Astrocyte (in vitro differentiated cells and primary cell): ENCODE measurements around the gene ZNF324B. TPM values are rescaled to one million over a fixed set of nuclear protein-coding genes. Genes with fewer than 3 reads are reported as not detected.

Experiments used
- DNase-seq: peaks from one replicate; pipeline ENCODE4 v3.0.0-alpha.2; 2010; ENCODE audit warnings: low read depth
- FAIRE-seq: peaks from 2 replicates; lab custom pipeline; 2011; peaks lifted over from hg19 to GRCh38; lab: Jason Lieb, UNC
- H2AFZ ChIP-seq: 2 replicates; pipeline ENCODE4 v1.6.0; 2012; ENCODE audit warnings: low read depth, low read length, inconsistent platforms
- H3K27ac ChIP-seq: 2 replicates; pipeline ENCODE4 v1.5.1; 2011; ENCODE audit warnings: low read depth, low read length, inconsistent platforms
- H3K27me3 ChIP-seq: 2 replicates; pipeline ENCODE4 v1.6.0; 2011; ENCODE audit warnings: low read length, inconsistent platforms; ENCODE audit not compliant: insufficient read depth
- H3K36me3 ChIP-seq: 2 replicates; pipeline ENCODE4 v1.5.1; 2011; ENCODE audit warnings: low read length, inconsistent platforms; ENCODE audit not compliant: insufficient read depth
- H3K4me1 ChIP-seq: 2 replicates; pipeline ENCODE4 v1.5.1; 2011; ENCODE audit warnings: low read length, inconsistent platforms; ENCODE audit not compliant: insufficient read depth
- H3K4me2 ChIP-seq: 2 replicates; pipeline ENCODE4 v1.6.0; 2012; ENCODE audit warnings: low read length, inconsistent platforms
- H3K4me3 ChIP-seq: 2 replicates; pipeline ENCODE4 v1.5.1; 2011; ENCODE audit warnings: low read depth, mild to moderate bottlenecking, low read length, inconsistent platforms; ENCODE audit not compliant: insufficient read depth
- H3K79me2 ChIP-seq: 2 replicates; pipeline ENCODE4 v1.6.0; 2012; ENCODE audit warnings: mild to moderate bottlenecking, low read length, inconsistent platforms; ENCODE audit not compliant: insufficient read depth
- H3K9ac ChIP-seq: 2 replicates; pipeline ENCODE4 v1.6.0; 2012; ENCODE audit warnings: mild to moderate bottlenecking, low read length, inconsistent platforms
- H3K9me3 ChIP-seq: 2 replicates; pipeline ENCODE4 v1.5.1; 2012; ENCODE audit warnings: low read depth, mild to moderate bottlenecking, low read length, inconsistent platforms; ENCODE audit not compliant: insufficient read depth
- H4K20me1 ChIP-seq: 2 replicates; pipeline ENCODE4 v1.6.0; 2012; ENCODE audit warnings: low read length, inconsistent platforms; ENCODE audit not compliant: insufficient read depth
- H3K27ac Mint-ChIP-seq: one replicate; pipeline ENCODE4 v1.8.0; 2021; ENCODE audit warnings: mild to moderate bottlenecking, mixed read lengths; ENCODE audit not compliant: unreplicated experiment
- H3K27me3 Mint-ChIP-seq: one replicate; pipeline ENCODE4 v1.8.0; 2021; ENCODE audit warnings: low read depth, mixed read lengths; ENCODE audit not compliant: unreplicated experiment
- H3K36me3 Mint-ChIP-seq: one replicate; pipeline ENCODE4 v1.8.0; 2021; ENCODE audit warnings: low read depth, mixed read lengths; ENCODE audit not compliant: unreplicated experiment
- H3K4me1 Mint-ChIP-seq: one replicate; pipeline ENCODE4 v1.8.0; 2021; ENCODE audit warnings: low read depth, mixed read lengths; ENCODE audit not compliant: unreplicated experiment
- H3K4me3 Mint-ChIP-seq: one replicate; pipeline ENCODE4 v1.8.0; 2021; ENCODE audit warnings: mild to moderate bottlenecking, moderate library complexity, mixed read lengths; ENCODE audit not compliant: unreplicated experiment
- H3K9me3 Mint-ChIP-seq: one replicate; pipeline ENCODE4 v1.8.0; 2021; ENCODE audit warnings: mild to moderate bottlenecking, mixed read lengths; ENCODE audit not compliant: unreplicated experiment
- EZH2 ChIP-seq: IDR thresholded peaks from 2 replicates; pipeline ENCODE4 v1.6.1; 2012; ENCODE audit warnings: mild to moderate bottlenecking, low read length, inconsistent platforms; ENCODE audit not compliant: insufficient read depth
- total RNA-seq: library from RNA; stranded (reverse); gene quantifications from 2 replicates; pipeline ENCODE4 v1.2.1, GENCODE V29; 2021
- TF ChIP-seq, protein P1 (sequence below): IDR thresholded peaks from 2 replicates; pipeline ENCODE4 v1.5.1; 2011; ENCODE audit warnings: low read depth, mild to moderate bottlenecking, inconsistent platforms, low read length, moderate library complexity; ENCODE audit not compliant: insufficient read depth

ZNF324B gene
- total RNA-seq, 1 donor from 2014 or later, result 4.9 TPM

DNA sequence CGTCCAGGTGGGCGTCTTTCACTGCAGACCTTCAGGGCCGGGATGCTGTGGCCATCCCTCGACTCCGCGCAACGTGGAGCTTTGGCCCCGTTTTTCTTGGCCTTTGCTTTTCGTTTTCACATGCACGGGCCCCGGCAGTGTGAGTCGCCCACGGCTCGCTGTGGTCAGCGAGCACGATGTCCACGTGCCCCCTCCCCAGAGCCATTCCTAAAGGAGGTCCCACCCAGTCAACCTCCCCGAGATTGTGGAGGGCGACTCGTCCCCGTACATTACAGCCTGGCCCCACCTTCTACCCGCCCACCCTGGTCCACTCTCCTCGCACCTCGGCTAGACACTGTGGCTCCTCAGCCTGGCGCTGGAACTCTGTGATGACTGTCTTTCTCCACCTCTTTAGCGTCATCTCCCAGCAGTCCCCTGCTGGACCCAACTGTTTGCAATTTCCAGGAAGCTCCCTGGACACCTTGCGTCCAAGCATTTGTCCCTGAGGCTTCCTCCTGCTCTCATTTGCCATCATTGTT is 25.1 kb downstream of the ZNF324B start:
- H3K4me3 ChIP-seq, result peak overlapping the region; percentile 69
- Mint-ChIP-seq H3K9me3 (no peaks in the 10 kb centered on the region), H3K4me1 (peaks cover 26% of the 10 kb centered on the region), H3K4me3 (peak overlapping the region; percentile 82), H3K27ac (peak overlapping the region; percentile 96), H3K27me3 (no peaks in the 10 kb centered on the region), H3K36me3 (peaks cover 20% of the 10 kb centered on the region)
- H3K27me3 ChIP-seq, result no peaks in the 10 kb centered on the region
- H3K4me1 ChIP-seq, result peaks cover 31% of the 10 kb centered on the region
- H3K4me2 ChIP-seq, result peak overlapping the region; percentile 91
- no peaks in the 10 kb centered on the region for H3K9me3 ChIP-seq
- DNase-seq, result peak; percentile 10
- peak overlapping the region; percentile 79 for H2AFZ ChIP-seq
- peaks cover 9% of the 10 kb centered on the region for H3K36me3 ChIP-seq
- H4K20me1 ChIP-seq, result peaks cover 26% of the 10 kb centered on the region
- no peak for TF ChIP-seq EZH2
- TF ChIP-seq, protein P1, sequence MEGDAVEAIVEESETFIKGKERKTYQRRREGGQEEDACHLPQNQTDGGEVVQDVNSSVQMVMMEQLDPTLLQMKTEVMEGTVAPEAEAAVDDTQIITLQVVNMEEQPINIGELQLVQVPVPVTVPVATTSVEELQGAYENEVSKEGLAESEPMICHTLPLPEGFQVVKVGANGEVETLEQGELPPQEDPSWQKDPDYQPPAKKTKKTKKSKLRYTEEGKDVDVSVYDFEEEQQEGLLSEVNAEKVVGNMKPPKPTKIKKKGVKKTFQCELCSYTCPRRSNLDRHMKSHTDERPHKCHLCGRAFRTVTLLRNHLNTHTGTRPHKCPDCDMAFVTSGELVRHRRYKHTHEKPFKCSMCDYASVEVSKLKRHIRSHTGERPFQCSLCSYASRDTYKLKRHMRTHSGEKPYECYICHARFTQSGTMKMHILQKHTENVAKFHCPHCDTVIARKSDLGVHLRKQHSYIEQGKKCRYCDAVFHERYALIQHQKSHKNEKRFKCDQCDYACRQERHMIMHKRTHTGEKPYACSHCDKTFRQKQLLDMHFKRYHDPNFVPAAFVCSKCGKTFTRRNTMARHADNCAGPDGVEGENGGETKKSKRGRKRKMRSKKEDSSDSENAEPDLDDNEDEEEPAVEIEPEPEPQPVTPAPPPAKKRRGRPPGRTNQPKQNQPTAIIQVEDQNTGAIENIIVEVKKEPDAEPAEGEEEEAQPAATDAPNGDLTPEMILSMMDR, result no peak
- H3K79me2 ChIP-seq, result no peaks in the 10 kb centered on the region
- FAIRE-seq, result no peak
- H3K27ac ChIP-seq, result peak overlapping the region; percentile 76
- peak overlapping the region; percentile 81 for H3K9ac ChIP-seq

DNA sequence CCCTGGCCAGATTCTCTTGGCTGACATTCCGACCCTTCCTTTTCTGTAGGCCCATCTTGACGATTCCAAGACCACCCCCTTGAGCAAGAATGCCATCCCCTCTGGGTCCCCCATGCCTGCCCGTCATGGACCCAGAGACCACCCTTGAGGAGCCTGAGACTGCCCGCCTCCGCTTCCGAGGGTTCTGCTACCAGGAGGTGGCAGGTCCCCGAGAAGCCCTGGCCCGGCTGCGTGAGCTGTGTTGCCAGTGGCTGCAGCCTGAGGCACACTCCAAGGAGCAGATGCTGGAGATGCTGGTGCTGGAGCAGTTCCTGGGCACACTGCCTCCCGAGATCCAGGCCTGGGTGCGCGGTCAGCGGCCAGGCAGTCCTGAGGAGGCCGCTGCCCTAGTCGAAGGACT is 25.7 kb downstream of the ZNF324B start:
- H3K4me1 Mint-ChIP-seq, result peaks cover 26% of the 10 kb centered on the region
- Histone ChIP-seq H3K9ac (peak overlapping the region; percentile 81), H3K36me3 (peaks cover 8% of the 10 kb centered on the region), H3K79me2 (no peaks in the 10 kb centered on the region), H4K20me1 (peaks cover 24% of the 10 kb centered on the region), H3K27me3 (no peaks in the 10 kb centered on the region), H3K4me1 (peaks cover 31% of the 10 kb centered on the region), H3K4me2 (peak overlapping the region; percentile 91), H3K4me3 (no peak overlapping the region), H2AFZ (no peak overlapping the region), H3K9me3 (no peaks in the 10 kb centered on the region), H3K27ac (no peak overlapping the region)
- no peaks in the 10 kb centered on the region for H3K9me3 Mint-ChIP-seq
- peak overlapping the region; percentile 82 for H3K4me3 Mint-ChIP-seq
- H3K27me3 Mint-ChIP-seq, result no peaks in the 10 kb centered on the region
- DNase-seq, result no peak
- H3K36me3 Mint-ChIP-seq, result peaks cover 23% of the 10 kb centered on the region
- FAIRE-seq, result no peak
- TF ChIP-seq, protein P1, result no peak
- H3K27ac Mint-ChIP-seq, result peak overlapping the region; percentile 96

DNA sequence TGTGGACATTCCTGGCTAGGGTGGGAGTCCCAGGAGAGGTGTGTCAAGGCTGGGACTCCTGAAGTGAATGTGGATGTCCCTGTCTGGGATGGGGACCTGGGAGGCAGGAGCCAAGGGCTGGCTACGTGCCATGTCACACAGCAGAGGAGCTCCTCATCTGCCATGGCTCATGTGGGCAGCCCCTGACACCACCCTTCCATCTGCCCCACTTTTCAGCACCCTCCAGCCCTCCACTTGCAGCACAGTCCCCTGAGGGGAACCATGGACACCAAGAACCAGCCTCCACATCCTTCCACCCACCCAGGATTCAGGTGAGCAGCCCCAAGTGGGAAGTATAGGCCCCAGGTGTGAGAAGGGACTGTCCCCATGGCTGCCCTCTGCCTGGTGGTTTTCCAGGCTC is 26.4 kb downstream of the ZNF324B start:
- Mint-ChIP-seq H3K4me1 (peaks cover 26% of the 10 kb centered on the region), H3K4me3 (no peak overlapping the region)
- peaks cover 31% of the 10 kb centered on the region for H3K4me1 ChIP-seq

More for the DNA sequence above, 26.4 kb downstream of the ZNF324B start:
- H3K27me3 ChIP-seq, result no peaks in the 10 kb centered on the region
- FAIRE-seq, result no peak
- no peak overlapping the region for H3K4me2 ChIP-seq
- H2AFZ ChIP-seq, result no peak overlapping the region
- Mint-ChIP-seq H3K27me3 (no peaks in the 10 kb centered on the region), H3K27ac (no peak overlapping the region), H3K9me3 (no peaks in the 10 kb centered on the region), H3K36me3 (peaks cover 17% of the 10 kb centered on the region)
- no peak overlapping the region for H3K27ac ChIP-seq
- no peak for DNase-seq
- H3K9ac ChIP-seq, result no peak overlapping the region
- peaks cover 3% of the 10 kb centered on the region for H3K36me3 ChIP-seq
- no peaks in the 10 kb centered on the region for H3K79me2 ChIP-seq
- H3K4me3 ChIP-seq, result no peak overlapping the region
- no peak for TF ChIP-seq EZH2
- TF ChIP-seq, protein P1, result no peak
- H3K9me3 ChIP-seq, result no peaks in the 10 kb centered on the region
- H4K20me1 ChIP-seq, result peaks cover 16% of the 10 kb centered on the region
